ENCODE data around the gene PAX1. TPM values are rescaled to one million over a fixed set of nuclear protein-coding genes. Genes with fewer than 3 reads are reported as not detected.

Gene PAX1
- total and polyA plus RNA-seq, 2 of the 8 experiments (the other 6 are each of a cell fraction or from before 2014, with no cell fraction given), result not detected

- no peak for TF ChIP-seq HDAC6 (IDR thresholded peaks at IDR 0.05; ENCODE audit: low read depth, low read length)
- TF ChIP-seq SAP30 (IDR thresholded peaks at IDR 0.05; ENCODE audit: insufficient read depth, insufficient replicate concordance, low read length), result no peak
- TF ChIP-seq JUN (IDR thresholded peaks at IDR 0.05; ENCODE audit: low read depth, low read length), result no peak
- no peak for TF ChIP-seq SIRT6 (IDR thresholded peaks at IDR 0.05; ENCODE audit: low read length)
These were observed 34.2 kb downstream of the PAX1 start (continued) for GRCh38 chr20:21739682-21740081.
